CD4-positive, alpha-beta T cell treated with Interleukin-21 for 1 hour (primary cell): Measurements from ENCODE around the gene TXNDC5.

ENCODE experiments used
- DNase-seq: peaks from one replicate; pipeline ENCODE4 v3.0.0-alpha.2; 2020

TXNDC5 gene

DNA sequence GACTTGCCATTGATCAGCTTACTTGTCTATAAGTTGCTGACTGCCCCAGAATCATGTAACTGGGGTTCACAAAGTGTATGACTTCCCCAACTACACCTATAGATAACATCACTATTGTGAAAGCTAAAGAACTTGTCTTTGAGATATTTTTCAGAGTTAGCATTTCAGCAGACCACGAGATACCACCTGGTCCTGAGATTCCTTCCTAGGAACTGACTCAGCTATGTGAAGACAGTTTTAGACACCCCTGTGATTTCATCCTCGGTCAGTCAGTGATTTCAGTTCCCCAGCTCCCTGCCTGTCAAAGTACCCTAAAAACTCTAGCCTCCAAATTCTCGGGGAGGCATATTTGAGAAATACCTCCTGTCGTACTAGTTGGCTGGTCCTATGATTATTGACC, 62.4 kb downstream of the TXNDC5 start:
- DNase-seq, result no peak

DNA sequence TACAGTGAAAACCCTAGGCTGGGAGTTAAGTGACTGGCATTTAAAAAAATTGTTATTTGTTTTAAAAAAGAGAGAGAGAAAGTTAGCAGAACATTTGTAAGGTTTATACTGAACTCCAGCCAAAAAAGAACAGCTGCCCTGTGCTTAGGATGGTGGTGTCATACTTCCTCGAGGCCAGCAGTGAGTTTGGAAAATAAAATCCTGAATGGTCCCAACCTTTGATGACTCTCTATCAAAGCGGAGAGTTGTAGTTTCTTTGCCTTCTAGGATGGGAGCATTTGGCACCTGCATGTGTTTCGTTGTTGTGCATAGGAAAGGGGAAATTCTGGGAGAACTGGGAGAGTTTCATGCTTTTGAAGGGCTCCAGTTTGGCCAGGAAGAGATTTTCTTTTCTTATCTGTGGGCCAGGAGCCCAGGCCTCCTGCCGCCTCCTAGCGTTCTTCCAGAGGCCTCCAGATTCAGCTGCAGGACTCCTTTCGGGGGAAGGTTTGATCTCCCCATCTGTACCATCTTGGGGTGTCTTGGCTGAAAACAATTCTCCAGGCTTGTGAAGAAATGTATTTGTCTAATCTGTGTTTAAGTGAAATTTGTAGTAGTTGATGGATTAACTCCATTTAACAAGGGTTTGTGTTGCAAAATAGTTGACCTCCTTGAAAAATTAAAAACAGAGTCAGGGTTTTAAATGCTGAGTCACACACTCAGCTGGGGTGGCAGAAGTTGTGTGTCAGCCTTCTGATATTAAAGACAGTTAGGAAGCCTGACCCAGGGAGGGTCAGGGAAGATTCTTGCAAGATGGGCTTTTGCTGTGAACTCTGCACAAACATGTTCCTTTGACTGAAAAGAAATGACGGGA, 63.4 kb downstream of the TXNDC5 start:
- no peak for DNase-seq

DNA sequence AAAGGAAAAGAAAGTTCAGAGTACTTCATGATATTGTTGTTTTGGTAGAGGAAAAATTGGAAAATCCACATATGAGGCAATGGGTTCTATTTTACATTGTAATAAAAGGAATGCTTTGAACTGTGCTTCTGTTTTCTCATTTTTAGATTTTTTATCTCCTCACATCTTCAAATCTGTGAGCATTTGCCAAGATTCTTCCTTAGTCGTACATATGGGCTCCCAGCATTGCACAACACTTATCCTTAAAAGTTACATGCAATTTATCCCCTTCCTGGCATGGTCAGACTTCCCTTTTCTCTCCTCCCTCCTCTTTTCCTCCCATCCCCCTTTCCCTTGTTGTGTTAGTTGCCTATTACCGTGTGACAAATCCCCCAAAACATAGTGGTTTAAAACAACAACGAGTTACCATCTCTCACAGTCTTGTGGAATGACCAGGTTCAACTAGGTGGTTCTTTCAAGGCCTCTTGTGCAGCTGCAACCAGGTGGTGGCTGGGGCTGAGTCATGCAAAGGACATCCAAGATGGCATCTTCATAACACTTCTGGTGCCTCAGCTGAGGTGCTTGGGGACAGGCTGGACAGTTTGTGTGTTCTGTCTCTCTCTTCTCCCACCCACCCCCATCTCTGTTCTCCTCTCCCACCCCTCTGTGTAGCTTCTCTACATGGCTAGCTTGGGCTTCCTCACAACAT, 68.7 kb downstream of the TXNDC5 start:
- DNase-seq, result no peak

DNA sequence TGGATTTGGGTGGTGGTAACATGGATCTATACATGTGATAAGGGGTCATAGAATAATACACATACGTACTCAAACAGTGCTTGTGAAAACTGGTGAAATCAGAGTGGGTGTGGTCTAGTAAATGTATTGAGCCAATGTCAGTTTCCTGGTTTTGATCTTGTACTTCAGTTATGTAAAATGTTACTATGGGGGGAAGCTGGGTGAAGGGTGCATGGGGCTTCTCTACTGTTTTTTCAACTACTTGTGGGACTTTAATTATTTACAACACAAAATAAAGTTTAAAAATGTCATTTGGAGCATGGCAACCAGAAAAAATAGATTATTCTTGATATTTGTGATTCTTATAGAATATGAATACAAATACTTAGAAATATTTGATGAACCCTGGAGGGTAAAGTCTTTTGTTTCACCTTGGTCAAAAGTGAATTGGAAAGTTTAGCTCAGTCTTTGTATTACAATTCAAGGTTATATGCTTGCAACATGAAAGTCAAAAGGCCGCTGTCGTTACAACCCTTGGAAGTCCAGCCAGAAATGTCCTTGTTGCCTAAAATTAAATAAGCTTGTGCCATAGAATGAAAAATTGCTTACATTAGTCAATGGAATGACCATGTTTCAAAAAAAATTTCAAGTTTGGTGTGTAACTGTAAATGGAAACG, 74.1 kb downstream of the TXNDC5 start:
- no peak for DNase-seq

DNA sequence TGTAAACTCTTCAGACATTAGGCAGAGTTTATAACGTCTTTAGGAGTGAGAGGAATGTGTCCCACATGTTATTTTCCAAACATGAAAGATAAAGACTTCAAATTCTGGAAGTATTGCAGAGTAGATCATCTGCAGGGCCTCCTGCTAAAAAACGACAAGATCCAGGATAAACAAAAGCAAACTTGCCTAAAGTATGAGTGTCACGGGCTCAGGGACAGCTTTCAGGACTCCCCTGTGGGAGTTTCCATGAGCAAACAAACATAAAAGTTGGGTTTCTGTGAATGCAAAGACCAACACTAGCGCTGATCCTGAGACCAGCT, 76.9 kb downstream of the TXNDC5 start:
- DNase-seq, result no peak

DNA sequence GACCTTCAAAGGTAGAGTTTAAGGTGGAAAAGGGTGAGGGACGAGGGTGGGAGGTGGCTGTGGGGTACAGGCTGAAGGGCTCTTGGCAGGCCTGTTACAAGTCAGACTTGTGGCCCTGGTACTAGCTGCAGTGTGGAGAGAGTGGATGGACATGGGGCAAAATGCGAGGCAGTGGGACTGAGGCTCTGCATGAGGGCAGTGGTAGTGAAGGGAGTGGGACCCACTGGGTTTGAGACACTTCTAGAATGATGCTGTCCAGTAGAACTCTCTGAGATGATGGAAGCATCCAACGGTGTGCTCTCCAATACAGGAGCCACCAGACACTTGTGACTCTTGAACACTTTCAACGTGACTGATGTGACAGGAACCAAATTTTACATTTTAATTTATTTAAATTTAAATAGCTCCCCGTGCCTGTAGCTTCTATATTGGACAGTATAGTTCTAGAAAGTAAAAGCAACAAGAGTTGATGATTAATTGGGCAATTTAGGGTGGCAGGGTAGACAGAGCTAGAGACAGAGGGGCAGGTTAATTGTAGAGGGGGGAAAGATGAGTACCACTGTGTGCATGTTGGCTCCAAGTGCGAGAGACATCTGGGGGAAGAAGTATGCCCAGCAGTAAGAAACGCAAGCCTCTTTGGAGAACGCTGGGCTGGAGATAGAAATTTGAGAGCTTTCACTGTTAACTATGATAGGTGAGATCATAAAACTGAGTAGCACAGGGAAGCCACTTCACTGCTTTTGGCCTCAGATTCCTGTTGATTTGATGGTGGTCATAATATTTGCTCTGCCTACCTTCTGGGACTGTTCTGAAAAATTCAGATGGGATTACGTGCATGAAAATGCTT, 77.5 kb downstream of the TXNDC5 start:
- no peak for DNase-seq
